GM12872 (cell line): ENCODE measurements around the gene C2orf49.

Experiments used
- CTCF ChIP-seq: IDR thresholded peaks from 3 replicates; pipeline ENCODE4 v1.5.1; 2011; ENCODE audit warnings: low read depth, mild to moderate bottlenecking, low read length, moderate library complexity; ENCODE audit not compliant: insufficient read depth

The C2orf49 gene

GRCh38 chr2:105329197-105329554 lies 8.2 kb upstream of the C2orf49 start:
- TF ChIP-seq CTCF: no peak

- TF ChIP-seq CTCF: no peak
Measured at GRCh38 chr2:105329561-105330495, 7.5 kb upstream of the C2orf49 start, which contains the start of gene TGFBRAP1. Gene TGFBRAP1 (minus strand): TSS chr2:105329735. CDS start chr2:105308301, 21,434 bp downstream.

GRCh38 chr2:105330681-105331375 lies 6.5 kb upstream of the C2orf49 start:
- no peak for TF ChIP-seq CTCF

- no peak for TF ChIP-seq CTCF
Measured at GRCh38 chr2:105334211-105334610, 3.1 kb upstream of the C2orf49 start.

- TF ChIP-seq CTCF: no peak
Measured at GRCh38 chr2:105335469-105335868, 1.9 kb upstream of the C2orf49 start.

GRCh38 chr2:105336786-105337121 lies 586 bp upstream of the C2orf49 start:
- TF ChIP-seq CTCF: no peak

GRCh38 chr2:105338020-105338385 lies 663 bp downstream of the C2orf49 start:
- no peak for TF ChIP-seq CTCF
